8988T (cell line): ENCODE measurements around the gene NOVA1.

Source experiments
- DNase-seq: peaks from one replicate; pipeline ENCODE4 v3.0.0; 2011

The NOVA1 gene

GRCh38 chr14:26429205-26429604 lies 168.6 kb downstream of the NOVA1 start:
- no peak for DNase-seq

- no peak for DNase-seq
Measured at GRCh38 chr14:26427097-26427496, 170.7 kb downstream of the NOVA1 start.

GRCh38 chr14:26424537-26424936 lies 173.3 kb downstream of the NOVA1 start:
- no peak for DNase-seq

GRCh38 chr14:26415618-26416123 lies 182.2 kb downstream of the NOVA1 start:
- no peak for DNase-seq

- no peak for DNase-seq
Measured at GRCh38 chr14:26414926-26415325, 182.9 kb downstream of the NOVA1 start.

- DNase-seq = no peak
Measured at GRCh38 chr14:26414103-26414502, 183.7 kb downstream of the NOVA1 start.

GRCh38 chr14:26412421-26412820 lies 185.4 kb downstream of the NOVA1 start:
- no peak for DNase-seq

GRCh38 chr14:26410189-26410685 lies 187.6 kb downstream of the NOVA1 start:
- no peak for DNase-seq

- no peak for DNase-seq
Measured at GRCh38 chr14:26404927-26405326, 192.9 kb downstream of the NOVA1 start.

- DNase-seq = no peak
Measured at GRCh38 chr14:26403760-26404159, 194.1 kb downstream of the NOVA1 start.

- no peak for DNase-seq
Measured at GRCh38 chr14:26402126-26402525, 195.7 kb downstream of the NOVA1 start.

- DNase-seq = no peak
Measured at GRCh38 chr14:26401179-26401968, 196.5 kb downstream of the NOVA1 start.

- no peak for DNase-seq
Measured at GRCh38 chr14:26400373-26400772, 197.5 kb downstream of the NOVA1 start.

GRCh38 chr14:26398616-26399015 lies 199.2 kb downstream of the NOVA1 start:
- no peak for DNase-seq
